Erythroblast (primary cell): ENCODE data around the gene UBE2G2.

Source experiments
- GATA1 ChIP-seq: IDR thresholded peaks from 2 replicates; pipeline ENCODE4 v1.6.1; 2011; ENCODE audit warnings: low read depth, mild to moderate bottlenecking, control low read depth, low read length, moderate library complexity
- POLR2A ChIP-seq: IDR thresholded peaks from 2 replicates; pipeline ENCODE4 v1.6.1; 2011; ENCODE audit warnings: mild to moderate bottlenecking, low read length

GRCh38 chr21:44790368-44790767 is 11.3 kb downstream of the UBE2G2 start:
- TF ChIP-seq POLR2A (no peak), GATA1 (no peak)
